Kidney (tissue), 14 donors: ENCODE results near the gene MED23. TPM values are rescaled to one million over a fixed set of nuclear protein-coding genes. Genes with fewer than 3 reads are reported as not detected.

ENCODE experiments used
- DNase-seq, 5 donors: peaks; one replicate each; pipeline ENCODE4 v3.0.0-alpha.2; 2013 to 2020
- FAIRE-seq: peaks from 2 replicates; lab custom pipeline; 2012; peaks lifted over from hg19 to GRCh38; lab: Jason Lieb, UNC
- H3K27ac ChIP-seq, 2 donors: one replicate each; pipeline ENCODE4 v1.7.0; 2013; ENCODE audit warnings: low read depth in 2 of 2, low read length in 2 of 2, inconsistent platforms in 1 of 2
- H3K27me3 ChIP-seq: one replicate; pipeline ENCODE4 v1.7.1; 2013; ENCODE audit warnings: low read length, inconsistent platforms; ENCODE audit not compliant: control insufficient read depth, insufficient read depth
- H3K36me3 ChIP-seq, 3 donors: one replicate each; pipeline versions ENCODE4 v1.7.0 to v1.7.1; 2013; ENCODE audit warnings: low read length in 3 of 3, control low read depth in 1 of 3, inconsistent platforms in 1 of 3; ENCODE audit not compliant: insufficient read depth in 3 of 3, control insufficient read depth in 2 of 3
- H3K4me1 ChIP-seq, 3 donors: one replicate each; pipeline versions ENCODE4 v1.7.0 to v1.7.1; 2013; ENCODE audit warnings: low read length in 3 of 3, inconsistent platforms in 1 of 3, low read depth in 1 of 3; ENCODE audit not compliant: control insufficient read depth in 2 of 3, insufficient read depth in 2 of 3
- H3K4me3 ChIP-seq, 3 donors: one replicate each; pipeline versions ENCODE4 v1.7.0 to v1.8.1; 2013; ENCODE audit warnings: low read length in 3 of 3, control low read depth in 1 of 3, inconsistent platforms in 1 of 3
- H3K9ac ChIP-seq, 3 donors: one replicate each; pipeline versions ENCODE4 v1.7.0 to v1.7.1; 2013; ENCODE audit warnings: low read length in 3 of 3, control low read depth in 1 of 3, inconsistent platforms in 1 of 3
- H3K9me3 ChIP-seq, 3 donors: one replicate each; pipeline versions ENCODE4 v1.7.0 to v1.7.1; 2013; ENCODE audit warnings: low read length in 3 of 3, control low read depth in 1 of 3, inconsistent platforms in 1 of 3; ENCODE audit not compliant: control insufficient read depth in 2 of 3, insufficient read depth in 1 of 3
- intact Hi-C: fragments of 100-400 bp; cut with DNase I; formaldehyde crosslinking; loops from one replicate; pipeline ENCODE4 v1.11.1; 2022
- polyA plus RNA-seq: library from polyadenylated mRNA; stranded (reverse); fragments of 350-450 nt; fragmentation: Illumina TruSeq; extraction: RNeasy Lipid Tissue Mini Kit (QIAGEN cat#74804); gene quantifications from one replicate; pipeline ENCODE4 v1.2.3, GENCODE V29; 2014; ENCODE audit warnings: low read depth, low replicate concordance; ENCODE audit not compliant: insufficient read depth
- total RNA-seq: library from RNA; stranded (reverse); fragmentation: NEBNext Ultra II Directional; extraction: Animal tissue kit (Norgen Biotek cat#: 25700); gene quantifications from one replicate; pipeline ENCODE4 v1.2.1, GENCODE V29; 2021
- TF ChIP-seq, protein P1 (sequence below): IDR thresholded peaks from 3 replicates; pipeline ENCODE4 v1.5.1; 2012; ENCODE audit warnings: mild to moderate bottlenecking, moderate library complexity, borderline replicate concordance; ENCODE audit not compliant: insufficient read depth; ENCODE audit errors: extremely low read depth
- donor health status: control.
- donor health status: control.
- donor health status: control.
- donor health status: control.
- donor health status: control.
- donor health status: DM: yes; HTN: yes; CAD: no.
- donor health status: Normal renal cell carcinoma (clear cell type).

The MED23 gene
- total and polyA plus RNA-seq, 2 donors from 2014 or later, result 7.7 to 27.4 TPM

DNA sequence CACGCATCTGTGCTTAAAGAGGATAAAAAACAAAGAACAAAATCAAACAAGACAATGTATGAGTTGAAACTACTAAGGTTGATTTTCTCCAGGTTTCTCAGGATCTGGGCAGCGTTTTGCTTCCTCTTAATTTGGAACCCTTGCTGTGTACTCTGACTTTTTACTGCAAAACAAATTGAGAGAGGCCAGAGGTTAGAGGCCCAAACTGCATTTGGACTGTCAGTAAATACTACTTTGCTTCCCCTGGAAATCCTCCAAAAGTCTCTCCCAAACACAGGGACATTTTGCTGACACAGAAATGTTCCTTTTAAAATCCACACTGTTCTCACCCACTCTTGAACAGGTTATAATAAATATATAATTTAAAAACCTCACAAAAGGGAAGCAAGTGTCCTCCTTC, 53.9 kb downstream of the MED23 start:
- no peak for FAIRE-seq
- peak in 2 of 5 donors; percentile 8 to 38 for DNase-seq
- H3K9me3 ChIP-seq, result no peaks in the 10 kb centered on the region
- intact Hi-C loops, result no loop called here
- no peak overlapping the region for H3K27ac ChIP-seq
- TF ChIP-seq, protein P1, sequence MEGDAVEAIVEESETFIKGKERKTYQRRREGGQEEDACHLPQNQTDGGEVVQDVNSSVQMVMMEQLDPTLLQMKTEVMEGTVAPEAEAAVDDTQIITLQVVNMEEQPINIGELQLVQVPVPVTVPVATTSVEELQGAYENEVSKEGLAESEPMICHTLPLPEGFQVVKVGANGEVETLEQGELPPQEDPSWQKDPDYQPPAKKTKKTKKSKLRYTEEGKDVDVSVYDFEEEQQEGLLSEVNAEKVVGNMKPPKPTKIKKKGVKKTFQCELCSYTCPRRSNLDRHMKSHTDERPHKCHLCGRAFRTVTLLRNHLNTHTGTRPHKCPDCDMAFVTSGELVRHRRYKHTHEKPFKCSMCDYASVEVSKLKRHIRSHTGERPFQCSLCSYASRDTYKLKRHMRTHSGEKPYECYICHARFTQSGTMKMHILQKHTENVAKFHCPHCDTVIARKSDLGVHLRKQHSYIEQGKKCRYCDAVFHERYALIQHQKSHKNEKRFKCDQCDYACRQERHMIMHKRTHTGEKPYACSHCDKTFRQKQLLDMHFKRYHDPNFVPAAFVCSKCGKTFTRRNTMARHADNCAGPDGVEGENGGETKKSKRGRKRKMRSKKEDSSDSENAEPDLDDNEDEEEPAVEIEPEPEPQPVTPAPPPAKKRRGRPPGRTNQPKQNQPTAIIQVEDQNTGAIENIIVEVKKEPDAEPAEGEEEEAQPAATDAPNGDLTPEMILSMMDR, result no peak
- no peak overlapping the region for H3K9ac ChIP-seq
- H3K4me3 ChIP-seq, result no peak overlapping the region
- no peaks in the 10 kb centered on the region for H3K4me1 ChIP-seq
- H3K36me3 ChIP-seq, result peaks cover 0 to 4% (median 0%) of the 10 kb centered on the region in 3 donors
- no peaks in the 10 kb centered on the region for H3K27me3 ChIP-seq

DNA sequence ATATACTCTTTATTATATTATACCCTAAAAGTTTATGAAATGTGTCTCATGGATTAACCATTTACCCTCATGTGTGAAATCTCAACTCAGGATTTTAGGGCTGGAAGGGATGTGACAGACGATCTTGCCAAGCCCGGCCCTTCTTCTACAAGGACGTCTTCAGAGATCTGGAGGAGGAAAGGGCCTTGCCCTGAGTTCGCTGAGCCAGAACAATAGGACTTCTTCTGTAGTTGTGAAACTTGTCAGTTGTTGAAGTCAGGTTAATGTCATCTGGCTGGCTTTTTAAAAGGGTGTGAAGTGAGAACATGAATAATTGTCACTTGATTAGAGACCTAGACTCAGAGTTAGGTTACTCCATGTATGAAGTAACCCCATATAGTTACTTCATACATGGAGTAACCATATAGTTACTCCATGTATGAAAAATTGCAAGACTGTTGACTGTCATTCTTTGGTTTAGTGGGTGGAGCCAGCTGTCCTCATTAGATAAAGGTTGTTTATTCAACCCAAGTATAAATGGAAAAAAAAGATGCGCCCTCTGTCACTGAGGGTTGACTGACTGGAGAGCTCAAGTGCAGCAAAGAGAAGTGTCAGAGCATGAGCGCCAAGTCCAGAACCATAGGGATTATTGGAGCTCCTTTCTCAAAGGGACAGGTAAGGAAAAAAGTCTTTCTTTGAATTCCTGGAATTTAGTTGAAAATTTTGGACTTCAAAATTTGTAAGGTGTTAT, 55.2 kb downstream of the MED23 start, which contains the start of gene ARG1:
Gene ARG1, plus strand, starts transcription at position 541 of the 730 bp plus-strand sequence. Its CDS starts 57 bp downstream, at position 598.
- no peaks in the 10 kb centered on the region for H3K4me1 ChIP-seq
- intact Hi-C loops, result no loop called here
- H3K9ac ChIP-seq, result no peak within 1 kb of the TSS
- no peaks in the 10 kb centered on the region for H3K27me3 ChIP-seq
- no peak within 1 kb of the TSS for H3K27ac ChIP-seq
- no peaks in the 10 kb centered on the region for H3K36me3 ChIP-seq
- H3K9me3 ChIP-seq, result no peaks in the 10 kb centered on the region
- DNase-seq (no peak), FAIRE-seq (no peak)
- TF ChIP-seq, protein P1, result no peak
- no peak within 1 kb of the TSS for H3K4me3 ChIP-seq

DNA sequence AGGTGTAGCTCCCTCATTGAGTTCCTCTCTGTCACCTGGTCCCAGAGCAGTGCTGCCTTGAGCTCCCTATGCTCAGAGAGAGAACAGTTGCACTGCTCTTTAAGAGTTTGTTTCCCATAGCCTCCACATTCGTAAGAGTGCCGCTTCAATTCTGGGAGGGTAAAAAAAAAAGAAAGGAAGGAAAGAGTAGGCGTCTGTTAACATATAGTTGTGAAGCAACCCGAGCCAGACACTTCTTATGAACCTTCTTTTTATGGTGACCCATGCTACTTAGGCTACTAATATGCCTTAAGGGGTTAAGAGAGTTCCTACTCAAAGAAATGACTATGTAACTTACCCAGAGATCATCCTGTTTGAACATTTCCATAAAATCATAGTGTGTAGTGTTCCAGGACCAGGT, 59.3 kb downstream of the MED23 start:
- H3K9me3 ChIP-seq, result no peaks in the 10 kb centered on the region
- H3K27me3 ChIP-seq, result no peaks in the 10 kb centered on the region
- no peak overlapping the region for H3K4me3 ChIP-seq
- TF ChIP-seq, protein P1, result no peak
- no peaks in the 10 kb centered on the region for H3K36me3 ChIP-seq
- H3K27ac ChIP-seq, result no peak overlapping the region
- FAIRE-seq (no peak), DNase-seq (no peak)
- intact Hi-C loops, result no loop called here
- H3K9ac ChIP-seq, result no peak overlapping the region
- no peaks in the 10 kb centered on the region for H3K4me1 ChIP-seq
